ENCODE results near the gene TAF8.

The TAF8 gene

GRCh38 chr6:42105709-42106108, 55.4 kb downstream of the TAF8 start:
- Histone ChIP-seq H3K9me3 (replicated peaks in 1 of 2; ENCODE audit: control insufficient read depth in 2 of 2, insufficient read depth in 1 of 2, low read depth in 1 of 2, low read length in 2 of 2) (no peaks in the 10 kb centered on the region), H3K18ac (ENCODE audit: low read length) (peak overlapping the region; percentile 14), H4K8ac (ENCODE audit: low read depth, low read length) (no peak overlapping the region), H3K23ac (ENCODE audit: low read depth, low read length, poor library complexity) (peak overlapping the region; percentile 95), H3K4me2 (ENCODE audit: insufficient read depth, low read length, poor library complexity, severe bottlenecking) (no peak overlapping the region), H3K9ac (ENCODE audit: low read depth, low read length, poor library complexity) (no peak overlapping the region), H3K14ac (ENCODE audit: low read length) (no peak overlapping the region), H3K79me1 (ENCODE audit: low read depth, low read length) (no peaks in the 10 kb centered on the region), H2BK5ac (ENCODE audit: low read length) (no peak overlapping the region), H2AFZ (ENCODE audit: low read length) (peak overlapping the region; percentile 88), H4K91ac (ENCODE audit: low read depth, low read length, poor library complexity) (no peak overlapping the region), H3K27ac (replicated peaks; ENCODE audit: low read length) (no peak overlapping the region), H3K36me3 (replicated peaks in 1 of 2; ENCODE audit: control insufficient read depth in 2 of 2, insufficient read depth in 2 of 2, low read length in 2 of 2) (no peaks in the 10 kb centered on the region), H3K4me3 (ENCODE audit: low read length in 2 of 2) (no peak overlapping the region), H3K4ac (ENCODE audit: low read length) (no peak overlapping the region), H2BK15ac (ENCODE audit: low read length) (peak overlapping the region; percentile 54), H3K4me1 (ENCODE audit: control insufficient read depth in 2 of 2, insufficient read depth in 1 of 2, low read depth in 1 of 2, low read length in 2 of 2) (peaks cover 9 to 12% of the 10 kb centered on the region in 2 donors), H3K27me3 (ENCODE audit: control insufficient read depth in 3 of 3, insufficient read depth in 3 of 3, low read depth in 1 of 3, low read length in 3 of 3) (peaks cover 0 to 15% (median 3%) of the 10 kb centered on the region in 3 experiments), H2BK12ac (ENCODE audit: low read length) (no peak overlapping the region), H2BK120ac (ENCODE audit: low read depth, low read length) (no peak overlapping the region), H2AK5ac (ENCODE audit: low read depth, low read length) (peak overlapping the region; percentile 82)
- no peak for DNase-seq (ENCODE audit: low spot score)
- no CpG with 5 or more reads among the region's 1 CpG for WGBS, 2 donors (ENCODE audit: extremely low coverage in 2 of 2, insufficient read length in 2 of 2, insufficient replicate concordance in 1 of 2)

- H2BK12ac ChIP-seq (ENCODE audit: low read length): no peak overlapping the region
- no peaks in the 10 kb centered on the region for H3K79me1 ChIP-seq (ENCODE audit: low read depth, low read length)
- H3K27ac ChIP-seq (replicated peaks; ENCODE audit: low read length): no peak overlapping the region
- H3K4me2 ChIP-seq (ENCODE audit: insufficient read depth, low read length, poor library complexity, severe bottlenecking): no peak overlapping the region
- no CpG with 5 or more reads among the region's 19 CpGs for WGBS, 2 donors (ENCODE audit: extremely low coverage in 2 of 2, insufficient read length in 2 of 2, insufficient replicate concordance in 1 of 2)
- H3K9me3 ChIP-seq (replicated peaks in 1 of 2; ENCODE audit: control insufficient read depth in 2 of 2, insufficient read depth in 1 of 2, low read depth in 1 of 2, low read length in 2 of 2): no peaks in the 10 kb centered on the region
- no peak for DNase-seq (ENCODE audit: low spot score)
- H3K14ac ChIP-seq (ENCODE audit: low read length): peak overlapping the region; percentile 31
- H3K23ac ChIP-seq (ENCODE audit: low read depth, low read length, poor library complexity): peak overlapping the region; percentile 17
- no peak overlapping the region for H3K4me3 ChIP-seq (ENCODE audit: low read length in 2 of 2)
- H3K27me3 ChIP-seq (ENCODE audit: control insufficient read depth in 3 of 3, insufficient read depth in 3 of 3, low read depth in 1 of 3, low read length in 3 of 3): peaks cover 0 to 15% (median 3%) of the 10 kb centered on the region in 3 experiments
- H2AK5ac ChIP-seq (ENCODE audit: low read depth, low read length): no peak overlapping the region
- H2AFZ ChIP-seq (ENCODE audit: low read length): peak overlapping the region; percentile 88
- H2BK15ac ChIP-seq (ENCODE audit: low read length): no peak overlapping the region
- no peak overlapping the region for H4K91ac ChIP-seq (ENCODE audit: low read depth, low read length, poor library complexity)
- no peak overlapping the region for H3K9ac ChIP-seq (ENCODE audit: low read depth, low read length, poor library complexity)
- no peaks in the 10 kb centered on the region for H3K36me3 ChIP-seq (replicated peaks in 1 of 2; ENCODE audit: control insufficient read depth in 2 of 2, insufficient read depth in 2 of 2, low read length in 2 of 2)
- H4K8ac ChIP-seq (ENCODE audit: low read depth, low read length): no peak overlapping the region
- peak overlapping the region; percentile 14 for H3K18ac ChIP-seq (ENCODE audit: low read length)
- no peak overlapping the region for H2BK120ac ChIP-seq (ENCODE audit: low read depth, low read length)
- peaks cover 9 to 12% of the 10 kb centered on the region in 2 donors for H3K4me1 ChIP-seq (ENCODE audit: control insufficient read depth in 2 of 2, insufficient read depth in 1 of 2, low read depth in 1 of 2, low read length in 2 of 2)
- no peak overlapping the region for H2BK5ac ChIP-seq (ENCODE audit: low read length)
- no peak overlapping the region for H3K4ac ChIP-seq (ENCODE audit: low read length)
Observed at GRCh38 chr6:42106112-42107023, 56.0 kb downstream of the TAF8 start.

GRCh38 chr6:42108071-42108470, 57.7 kb downstream of the TAF8 start:
- WGBS, 2 donors (ENCODE audit: extremely low coverage in 2 of 2, insufficient read length in 2 of 2, insufficient replicate concordance in 1 of 2): no CpG with 5 or more reads among the region's 2 CpGs

GRCh38 chr6:42110683-42111082, 60.4 kb downstream of the TAF8 start:
- Histone ChIP-seq H2AK5ac (ENCODE audit: low read depth, low read length) (no peak overlapping the region), H3K4me2 (ENCODE audit: insufficient read depth, low read length, poor library complexity, severe bottlenecking) (no peak overlapping the region), H3K36me3 (replicated peaks in 1 of 2; ENCODE audit: control insufficient read depth in 2 of 2, insufficient read depth in 2 of 2, low read length in 2 of 2) (no peaks in the 10 kb centered on the region), H2BK15ac (ENCODE audit: low read length) (no peak overlapping the region), H4K91ac (ENCODE audit: low read depth, low read length, poor library complexity) (no peak overlapping the region), H3K23ac (ENCODE audit: low read depth, low read length, poor library complexity) (no peak overlapping the region), H3K9ac (ENCODE audit: low read depth, low read length, poor library complexity) (no peak overlapping the region), H4K8ac (ENCODE audit: low read depth, low read length) (no peak overlapping the region), H2BK12ac (ENCODE audit: low read length) (no peak overlapping the region), H2BK120ac (ENCODE audit: low read depth, low read length) (no peak overlapping the region), H3K18ac (ENCODE audit: low read length) (no peak overlapping the region), H3K14ac (ENCODE audit: low read length) (no peak overlapping the region), H3K4ac (ENCODE audit: low read length) (no peak overlapping the region), H2BK5ac (ENCODE audit: low read length) (no peak overlapping the region), H3K9me3 (replicated peaks in 1 of 2; ENCODE audit: control insufficient read depth in 2 of 2, insufficient read depth in 1 of 2, low read depth in 1 of 2, low read length in 2 of 2) (no peaks in the 10 kb centered on the region), H3K4me3 (ENCODE audit: low read length in 2 of 2) (no peak overlapping the region), H3K27ac (replicated peaks; ENCODE audit: low read length) (no peak overlapping the region), H2AFZ (ENCODE audit: low read length) (no peak overlapping the region), H3K27me3 (ENCODE audit: control insufficient read depth in 3 of 3, insufficient read depth in 3 of 3, low read depth in 1 of 3, low read length in 3 of 3) (peaks cover 0 to 24% (median 0%) of the 10 kb centered on the region in 3 experiments), H3K4me1 (ENCODE audit: control insufficient read depth in 2 of 2, insufficient read depth in 1 of 2, low read depth in 1 of 2, low read length in 2 of 2) (peaks cover 7 to 9% of the 10 kb centered on the region in 2 donors), H3K79me1 (ENCODE audit: low read depth, low read length) (no peaks in the 10 kb centered on the region)
- no peak for DNase-seq (ENCODE audit: low spot score)
- no CpG with 5 or more reads among the region's 3 CpGs for WGBS, 2 donors (ENCODE audit: extremely low coverage in 2 of 2, insufficient read length in 2 of 2, insufficient replicate concordance in 1 of 2)

More at GRCh38 chr6:42108071-42108470, 57.7 kb downstream of the TAF8 start:
- Histone ChIP-seq H3K4ac (ENCODE audit: low read length) (no peak overlapping the region), H3K27me3 (ENCODE audit: control insufficient read depth in 3 of 3, insufficient read depth in 3 of 3, low read depth in 1 of 3, low read length in 3 of 3) (peaks cover 0 to 21% (median 3%) of the 10 kb centered on the region in 3 experiments), H4K8ac (ENCODE audit: low read depth, low read length) (no peak overlapping the region), H3K4me3 (ENCODE audit: low read length in 2 of 2) (no peak overlapping the region), H3K27ac (replicated peaks; ENCODE audit: low read length) (no peak overlapping the region), H3K36me3 (replicated peaks in 1 of 2; ENCODE audit: control insufficient read depth in 2 of 2, insufficient read depth in 2 of 2, low read length in 2 of 2) (no peaks in the 10 kb centered on the region), H3K23ac (ENCODE audit: low read depth, low read length, poor library complexity) (no peak overlapping the region), H2BK15ac (ENCODE audit: low read length) (no peak overlapping the region), H2BK12ac (ENCODE audit: low read length) (no peak overlapping the region), H2BK5ac (ENCODE audit: low read length) (no peak overlapping the region), H3K79me1 (ENCODE audit: low read depth, low read length) (no peaks in the 10 kb centered on the region), H2AK5ac (ENCODE audit: low read depth, low read length) (no peak overlapping the region), H3K4me1 (ENCODE audit: control insufficient read depth in 2 of 2, insufficient read depth in 1 of 2, low read depth in 1 of 2, low read length in 2 of 2) (peaks cover 9 to 12% of the 10 kb centered on the region in 2 donors), H3K9me3 (replicated peaks in 1 of 2; ENCODE audit: control insufficient read depth in 2 of 2, insufficient read depth in 1 of 2, low read depth in 1 of 2, low read length in 2 of 2) (no peaks in the 10 kb centered on the region), H2AFZ (ENCODE audit: low read length) (no peak overlapping the region), H3K4me2 (ENCODE audit: insufficient read depth, low read length, poor library complexity, severe bottlenecking) (no peak overlapping the region), H3K18ac (ENCODE audit: low read length) (no peak overlapping the region), H4K91ac (ENCODE audit: low read depth, low read length, poor library complexity) (no peak overlapping the region), H3K14ac (ENCODE audit: low read length) (no peak overlapping the region), H3K9ac (ENCODE audit: low read depth, low read length, poor library complexity) (no peak overlapping the region), H2BK120ac (ENCODE audit: low read depth, low read length) (no peak overlapping the region)
- DNase-seq (ENCODE audit: low spot score): no peak

All from neuronal stem cell (in vitro differentiated cells).